HG02981 (cell line): ENCODE results near the gene DIPK1B.

Source experiments
- ATAC-seq: cut with Tn5 transposase; IDR thresholded peaks from one replicate; pipeline ENCODE4 v1.9.1; 2021; ENCODE audit warnings: mild to moderate bottlenecking, moderate library complexity; ENCODE audit not compliant: unreplicated experiment

Gene DIPK1B

GRCh38 chr9:136711751-136712689, at the start of gene DIPK1B:
Gene DIPK1B (plus strand): TSS chr9:136712572. CDS start chr9:136712666, 94 bp downstream.
- no peak for ATAC-seq

GRCh38 chr9:136662656-136663581, 49.5 kb upstream of the DIPK1B start, which contains the start of gene EGFL7:
Gene EGFL7 (plus strand): TSS chr9:136662916. CDS start chr9:136668283, 5,367 bp downstream.
- no peak for ATAC-seq

- ATAC-seq = no peak
Observed at GRCh38 chr9:136664000-136664915, 48.1 kb upstream of the DIPK1B start.

- ATAC-seq = no peak
Observed at GRCh38 chr9:136665111-136665703, 47.2 kb upstream of the DIPK1B start.

- ATAC-seq = no peak
Observed at GRCh38 chr9:136665704-136666371, 46.5 kb upstream of the DIPK1B start.

GRCh38 chr9:136666372-136667213, 45.8 kb upstream of the DIPK1B start:
- ATAC-seq = no peak

GRCh38 chr9:136667214-136667939, 45.0 kb upstream of the DIPK1B start:
- no peak for ATAC-seq

GRCh38 chr9:136667940-136668760, 44.2 kb upstream of the DIPK1B start:
- no peak for ATAC-seq

- no peak for ATAC-seq
Observed at GRCh38 chr9:136668983-136669790, 43.2 kb upstream of the DIPK1B start.

GRCh38 chr9:136669791-136670464, 42.4 kb upstream of the DIPK1B start:
- no peak for ATAC-seq

GRCh38 chr9:136670576-136671253, 41.7 kb upstream of the DIPK1B start:
- no peak for ATAC-seq

GRCh38 chr9:136671254-136671614, 41.1 kb upstream of the DIPK1B start:
- no peak for ATAC-seq

GRCh38 chr9:136671646-136672430, 40.5 kb upstream of the DIPK1B start:
- no peak for ATAC-seq

- ATAC-seq = no peak
Observed at GRCh38 chr9:136672431-136673087, 39.8 kb upstream of the DIPK1B start.
